Measurements from ENCODE around the gene RNASEL.
"Not testable (repeated sequence)": the region's sequence is repeated elsewhere in the genome, so short reads cannot be mapped to it uniquely, and the experiment has no call there.

The RNASEL gene

GRCh38 chr1:182556279-182556678 is 32.8 kb downstream of the RNASEL start:
- no peak for DNase-seq

DNA sequence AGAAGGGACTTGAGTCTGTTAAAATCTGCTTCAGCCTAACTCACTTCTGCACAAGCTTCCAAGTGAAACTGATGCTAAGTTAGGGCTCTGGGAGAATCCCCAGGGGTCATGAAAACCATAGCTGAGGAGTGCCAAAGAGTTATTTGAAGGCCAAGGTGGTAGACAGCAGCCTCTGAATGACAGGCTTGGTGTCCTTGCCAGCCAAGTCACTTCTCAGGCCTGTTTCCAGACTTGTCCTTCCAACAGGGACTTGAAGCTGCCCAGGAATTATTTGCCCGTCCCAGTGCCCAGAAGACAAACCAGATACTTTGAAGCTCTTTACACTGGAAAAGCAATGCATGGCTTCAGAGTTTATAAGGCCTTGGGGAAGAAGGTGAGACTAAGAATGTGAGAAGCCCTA is 33.6 kb downstream of the RNASEL start:
- DNase-seq, result no peak

GRCh38 chr1:182552527-182552926 is 36.5 kb downstream of the RNASEL start:
- DNase-seq, result no peak

DNA sequence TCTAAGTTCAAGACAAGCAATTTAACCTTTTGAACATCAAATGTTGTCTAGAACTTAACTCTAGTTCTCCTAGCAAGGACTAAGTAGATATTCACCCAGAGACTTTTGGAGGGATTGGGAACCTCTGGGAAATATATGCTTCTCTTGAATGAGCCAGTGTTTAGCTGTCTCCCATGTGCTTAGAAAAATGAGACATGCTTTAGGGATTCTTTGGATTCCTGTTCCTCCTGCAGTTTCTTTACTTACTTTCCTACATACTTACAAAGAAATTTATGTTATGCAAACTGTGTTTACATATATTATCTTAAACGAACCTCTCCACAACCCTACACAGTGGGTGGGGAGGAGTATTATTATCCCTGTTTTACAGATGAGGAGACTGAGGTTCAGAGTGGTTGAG is 39.2 kb downstream of the RNASEL start:
- no peak for DNase-seq

DNA sequence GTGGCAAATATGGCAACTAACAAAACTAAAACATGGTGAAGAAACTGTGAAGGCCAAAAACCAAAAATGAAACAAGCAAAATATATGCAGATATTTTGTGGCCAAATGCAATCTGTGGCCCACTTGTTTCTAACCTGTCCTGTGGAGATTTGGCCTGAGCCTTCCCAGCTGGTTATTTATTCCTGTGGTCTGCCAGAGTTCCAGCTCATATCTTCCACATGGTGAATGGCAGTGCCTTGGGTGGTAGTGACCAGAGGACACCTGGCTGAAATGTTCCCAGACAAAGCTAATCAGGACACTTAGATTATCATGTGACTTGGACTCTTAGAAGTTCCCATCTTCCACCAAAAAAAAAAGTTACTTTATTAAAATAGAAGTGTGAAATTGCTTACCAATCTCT is 39.7 kb downstream of the RNASEL start:
- DNase-seq, result no peak

DNA sequence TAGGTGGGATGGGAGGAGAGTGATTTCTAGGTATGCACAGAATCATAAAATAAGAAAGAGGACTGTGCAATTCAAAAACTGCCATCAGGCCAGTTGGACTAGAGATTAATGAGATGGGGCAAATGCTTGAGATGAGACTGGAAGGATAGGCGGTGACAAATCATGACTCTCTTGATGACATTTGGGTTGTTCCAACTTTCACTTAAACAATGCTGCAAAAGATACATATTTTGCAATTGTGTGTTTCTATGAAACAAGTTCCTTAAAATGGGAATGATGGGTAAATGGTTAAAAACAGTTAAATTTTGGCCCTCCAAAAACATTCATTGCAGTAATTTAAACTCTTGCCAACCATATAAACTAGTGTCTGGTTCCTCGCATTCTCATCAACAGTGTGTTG is 55.2 kb downstream of the RNASEL start:
- DNase-seq, result no peak

DNA sequence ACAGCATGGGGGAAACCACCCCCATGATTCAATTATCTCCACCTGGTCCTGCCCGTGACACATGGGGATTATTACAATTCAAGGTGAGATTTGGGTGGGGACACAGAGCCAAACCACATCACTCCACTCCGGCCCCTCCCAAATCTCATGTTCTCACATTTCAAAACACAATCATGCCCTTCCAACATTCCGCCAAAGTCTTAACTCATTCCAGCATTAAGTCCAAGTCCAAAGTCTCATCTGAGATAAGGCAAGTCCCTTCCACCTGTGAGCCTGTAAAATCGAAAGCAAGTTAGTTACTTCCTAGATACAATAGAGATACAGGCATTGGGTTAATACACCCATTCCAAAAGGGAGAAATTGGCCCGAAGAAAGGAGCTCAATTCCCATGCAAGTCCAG is 60.9 kb downstream of the RNASEL start:
- DNase-seq, result not testable (repeated sequence)

DNA sequence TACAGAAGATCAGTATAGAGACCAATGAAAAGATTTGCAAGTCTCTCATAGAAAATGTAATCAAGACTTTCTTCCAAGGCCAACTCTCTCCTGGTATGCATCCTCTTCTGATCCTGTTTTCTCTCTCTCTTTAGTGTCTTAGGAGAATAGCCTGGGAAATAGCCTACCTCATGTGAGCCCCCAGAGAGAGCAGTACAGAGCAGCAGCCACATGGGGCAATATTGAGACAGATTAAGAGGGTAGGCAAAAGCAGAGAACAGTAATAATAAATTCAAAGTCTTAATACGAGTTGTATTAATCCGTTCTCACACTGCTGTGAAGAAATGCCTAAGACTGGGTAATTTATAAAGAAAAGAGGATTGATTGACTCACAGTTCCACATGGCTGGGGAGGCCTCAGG is 61.4 kb downstream of the RNASEL start:
- no peak for DNase-seq

DNA sequence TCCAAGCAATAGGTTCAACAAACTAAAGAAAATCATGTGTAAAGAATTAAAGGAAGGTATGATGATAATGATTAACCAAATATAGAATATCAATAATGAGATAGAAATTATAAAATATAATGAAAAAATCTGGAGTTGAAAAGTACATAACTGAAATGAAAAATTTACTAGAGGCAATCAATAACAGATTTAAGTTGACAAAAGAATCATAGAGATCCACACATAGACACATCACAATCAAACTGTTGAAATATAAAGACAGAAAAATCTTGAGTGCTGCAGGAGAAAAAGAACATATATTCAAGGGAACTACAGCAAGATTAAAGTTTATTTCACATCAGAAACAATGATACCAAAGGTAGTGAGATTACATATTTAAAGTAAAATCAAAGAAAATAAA is 63.7 kb downstream of the RNASEL start:
- no peak for DNase-seq

Data from activated CD4-positive, alpha-beta T cell treated with anti-CD3 and anti-CD28 coated beads for 48 hours (primary cell).